Activated CD4-positive, CD25-positive, alpha-beta regulatory T cell treated with anti-CD3 and anti-CD28 coated beads, Interleukin-2, amount 50 U/mL, for 24 hours (primary cell): ENCODE results near the gene ZNF425.
"Not testable (repeated sequence)": the region's sequence is repeated elsewhere in the genome, so short reads cannot be mapped to it uniquely, and the experiment has no call there.

Source experiments
- ATAC-seq, 2 donors: fragments of 150-1000 bp; cut with Tn5 transposase; one replicate each; pipeline ENCODE4 v1.10.0; 2021; ENCODE audit warnings: mild to moderate bottlenecking in 1 of 2, moderate library complexity in 1 of 2

ZNF425 gene

GRCh38 chr7:149125863-149126661 lies at the start of gene ZNF425:
ZNF425 (minus strand) TSS chr7:149126324; CDS start chr7:149126213, 111 bp downstream.
- peak; percentile 89 to 90 for ATAC-seq

- ATAC-seq, result no peak
Measured at GRCh38 chr7:149175150-149175549, 49.0 kb upstream of the ZNF425 start.

- no peak for ATAC-seq
Measured at GRCh38 chr7:149172534-149172920, 46.4 kb upstream of the ZNF425 start.

GRCh38 chr7:149171892-149172533 lies 45.9 kb upstream of the ZNF425 start:
- no peak for ATAC-seq

- ATAC-seq, result no peak
Measured at GRCh38 chr7:149166630-149167352, 40.7 kb upstream of the ZNF425 start.

- no peak for ATAC-seq
Measured at GRCh38 chr7:149166142-149166541, 40.0 kb upstream of the ZNF425 start.

GRCh38 chr7:149161241-149161848 lies 35.2 kb upstream of the ZNF425 start:
- peak; percentile 51 to 72 for ATAC-seq

- no peak for ATAC-seq
Measured at GRCh38 chr7:149156898-149157297, 30.8 kb upstream of the ZNF425 start.

GRCh38 chr7:149154056-149154455 lies 27.9 kb upstream of the ZNF425 start:
- no peak for ATAC-seq

- ATAC-seq, result no peak
Measured at GRCh38 chr7:149153346-149153745, 27.2 kb upstream of the ZNF425 start.

- ATAC-seq, result no peak
Measured at GRCh38 chr7:149150981-149151380, 24.9 kb upstream of the ZNF425 start.

GRCh38 chr7:149147752-149148653 lies 21.9 kb upstream of the ZNF425 start:
- ATAC-seq, result peak; percentile 39 to 46

GRCh38 chr7:149147072-149147751 lies 21.1 kb upstream of the ZNF425 start, which contains the start of gene ZNF398:
ZNF398 (plus strand) TSS chr7:149147453; CDS start chr7:149147743, 290 bp downstream.
- ATAC-seq, result peak; percentile 86

GRCh38 chr7:149145031-149145845 lies 19.1 kb upstream of the ZNF425 start:
- ATAC-seq, result no peak

GRCh38 chr7:149144436-149144922 lies 18.4 kb upstream of the ZNF425 start:
- not testable (repeated sequence) for ATAC-seq

GRCh38 chr7:149141893-149142292 lies 15.8 kb upstream of the ZNF425 start:
- ATAC-seq, result no peak

- ATAC-seq, result no peak
Measured at GRCh38 chr7:149140831-149141230, 14.7 kb upstream of the ZNF425 start.

GRCh38 chr7:149136118-149136517 lies 10.0 kb upstream of the ZNF425 start:
- ATAC-seq, result no peak

GRCh38 chr7:149133028-149133710 lies 7.0 kb upstream of the ZNF425 start:
- no peak for ATAC-seq
